ENCODE results near the gene BIRC2.
"Not testable (repeated sequence)": the region's sequence is repeated elsewhere in the genome, so short reads cannot be mapped to it uniquely, and the experiment has no call there.

The BIRC2 gene

GRCh38 chr11:102323542-102324251 is 23.3 kb upstream of the BIRC2 start:
- peak; percentile 82 for DNase-seq (ENCODE audit: low read depth)

GRCh38 chr11:102325088-102325487 is 21.9 kb upstream of the BIRC2 start:
- DNase-seq (ENCODE audit: low read depth): no peak

GRCh38 chr11:102328748-102329147 is 18.3 kb upstream of the BIRC2 start:
- no peak for DNase-seq (ENCODE audit: low read depth)

DNA sequence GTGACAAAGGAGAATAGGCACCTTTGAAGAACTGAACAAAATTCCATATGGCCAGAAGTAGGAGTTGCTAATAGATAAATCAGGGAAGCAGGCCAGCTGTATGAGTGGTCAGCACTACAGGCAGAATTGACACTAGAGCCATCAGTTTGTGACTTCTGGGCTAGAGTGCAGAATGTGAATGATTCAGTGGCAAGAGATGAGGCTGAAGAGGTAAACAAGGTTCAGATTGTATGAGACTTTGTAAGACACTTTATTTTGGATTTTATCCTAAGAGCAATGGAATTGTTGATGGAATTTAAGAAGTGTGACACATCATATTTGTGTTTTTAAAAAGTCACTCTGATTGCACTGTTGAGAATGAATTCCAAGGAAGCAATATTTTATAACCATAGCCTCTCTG is 16.8 kb upstream of the BIRC2 start:
- no peak for DNase-seq (ENCODE audit: low read depth)

GRCh38 chr11:102331341-102331740 is 15.7 kb upstream of the BIRC2 start:
- DNase-seq (ENCODE audit: low read depth): no peak

GRCh38 chr11:102332611-102332994 is 14.4 kb upstream of the BIRC2 start:
- DNase-seq (ENCODE audit: low read depth): no peak

GRCh38 chr11:102338479-102339010 is 8.5 kb upstream of the BIRC2 start:
- DNase-seq (ENCODE audit: low read depth): no peak

- not testable (repeated sequence) for DNase-seq (ENCODE audit: low read depth)
Measured at GRCh38 chr11:102341311-102341710, 5.7 kb upstream of the BIRC2 start.

GRCh38 chr11:102341844-102342318 is 5.1 kb upstream of the BIRC2 start:
- DNase-seq (ENCODE audit: low read depth): peak; percentile 90

DNA sequence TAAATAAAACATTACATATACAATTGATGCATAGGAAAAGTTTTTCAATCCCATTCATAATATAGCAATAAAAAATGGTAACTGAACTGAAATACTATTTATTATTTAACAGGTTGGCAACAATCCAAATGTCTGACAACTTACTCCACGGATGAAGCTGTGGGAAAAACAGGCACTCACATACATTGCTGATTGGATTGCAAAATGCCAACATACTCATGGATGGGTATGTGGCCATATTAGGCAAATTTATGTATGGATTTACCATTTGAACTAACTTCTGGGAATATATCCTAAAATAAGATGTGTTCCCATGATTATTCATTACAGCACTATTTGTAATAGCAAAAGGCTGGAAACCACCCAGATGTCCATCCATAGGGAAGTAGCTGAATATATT is 3.2 kb upstream of the BIRC2 start:
- peak; percentile 55 for DNase-seq (ENCODE audit: low read depth)

DNA sequence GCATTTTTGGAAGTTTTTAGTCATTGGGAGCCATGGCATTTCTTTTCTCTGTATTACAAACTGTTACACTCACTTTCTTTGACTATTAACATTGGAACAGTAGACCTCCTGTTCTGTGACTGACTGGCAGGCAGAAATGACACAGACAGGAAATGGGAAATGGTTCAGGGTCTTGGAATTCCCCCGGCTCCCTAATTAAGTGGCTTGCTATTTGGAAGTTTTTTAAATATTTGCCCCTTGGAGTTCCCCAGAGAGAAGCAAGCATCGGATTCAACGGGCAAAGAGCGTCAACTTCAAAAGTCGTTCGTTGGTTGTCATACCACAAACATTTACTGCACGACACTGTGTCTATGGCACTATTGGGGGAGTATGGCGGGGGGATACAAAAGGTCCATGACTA is 1.1 kb upstream of the BIRC2 start:
- DNase-seq (ENCODE audit: low read depth): peak; percentile 93

GRCh38 chr11:102346456-102346747 is 612 bp upstream of the BIRC2 start:
- DNase-seq (ENCODE audit: low read depth): no peak

- peak; percentile 53 for DNase-seq (ENCODE audit: low read depth)
Measured at GRCh38 chr11:102347462-102348370, 702 bp downstream of the BIRC2 start.

GRCh38 chr11:102357116-102357515 is 10.1 kb downstream of the BIRC2 start:
- no peak for DNase-seq (ENCODE audit: low read depth)

DNA sequence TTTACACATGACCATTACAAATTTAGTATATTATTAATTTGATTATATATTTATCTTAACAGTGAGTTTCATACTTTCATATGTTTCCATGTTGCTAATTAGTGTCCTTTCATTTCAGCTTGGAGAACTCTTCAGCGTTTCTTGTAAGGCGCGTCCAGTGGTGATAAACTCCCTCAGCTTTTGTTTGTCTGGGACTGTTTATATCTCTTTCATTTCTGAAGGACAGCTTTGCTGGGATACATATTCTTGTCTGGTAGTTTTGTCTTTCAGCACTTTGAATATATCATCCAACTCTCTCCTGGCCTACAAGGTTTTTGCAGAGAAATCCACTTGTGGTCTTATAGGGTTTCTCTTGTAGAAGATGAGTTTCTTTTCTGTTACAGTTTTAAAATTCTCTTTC is 12.4 kb downstream of the BIRC2 start:
- DNase-seq (ENCODE audit: low read depth): no peak

DNA sequence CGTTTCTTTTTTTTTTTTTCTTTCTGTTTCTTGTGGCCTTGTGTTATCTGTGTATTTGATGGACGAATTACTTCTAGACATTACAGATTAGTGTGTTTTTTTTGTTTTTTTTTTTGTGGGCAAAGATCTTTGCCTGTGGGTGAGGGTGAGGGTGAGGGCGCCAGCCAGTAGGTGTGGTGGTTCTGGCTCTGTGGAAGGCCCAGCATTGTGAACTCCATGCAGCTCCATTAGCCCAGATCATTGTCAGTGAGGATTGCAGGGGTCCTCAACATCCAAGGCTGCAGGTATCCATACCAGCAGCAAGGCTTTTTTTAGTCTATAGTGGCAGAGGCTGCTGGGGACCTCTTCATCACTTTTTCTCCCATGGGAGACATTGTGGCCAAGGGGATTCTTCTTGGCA is 13.7 kb downstream of the BIRC2 start:
- no peak for DNase-seq (ENCODE audit: low read depth)

DNA sequence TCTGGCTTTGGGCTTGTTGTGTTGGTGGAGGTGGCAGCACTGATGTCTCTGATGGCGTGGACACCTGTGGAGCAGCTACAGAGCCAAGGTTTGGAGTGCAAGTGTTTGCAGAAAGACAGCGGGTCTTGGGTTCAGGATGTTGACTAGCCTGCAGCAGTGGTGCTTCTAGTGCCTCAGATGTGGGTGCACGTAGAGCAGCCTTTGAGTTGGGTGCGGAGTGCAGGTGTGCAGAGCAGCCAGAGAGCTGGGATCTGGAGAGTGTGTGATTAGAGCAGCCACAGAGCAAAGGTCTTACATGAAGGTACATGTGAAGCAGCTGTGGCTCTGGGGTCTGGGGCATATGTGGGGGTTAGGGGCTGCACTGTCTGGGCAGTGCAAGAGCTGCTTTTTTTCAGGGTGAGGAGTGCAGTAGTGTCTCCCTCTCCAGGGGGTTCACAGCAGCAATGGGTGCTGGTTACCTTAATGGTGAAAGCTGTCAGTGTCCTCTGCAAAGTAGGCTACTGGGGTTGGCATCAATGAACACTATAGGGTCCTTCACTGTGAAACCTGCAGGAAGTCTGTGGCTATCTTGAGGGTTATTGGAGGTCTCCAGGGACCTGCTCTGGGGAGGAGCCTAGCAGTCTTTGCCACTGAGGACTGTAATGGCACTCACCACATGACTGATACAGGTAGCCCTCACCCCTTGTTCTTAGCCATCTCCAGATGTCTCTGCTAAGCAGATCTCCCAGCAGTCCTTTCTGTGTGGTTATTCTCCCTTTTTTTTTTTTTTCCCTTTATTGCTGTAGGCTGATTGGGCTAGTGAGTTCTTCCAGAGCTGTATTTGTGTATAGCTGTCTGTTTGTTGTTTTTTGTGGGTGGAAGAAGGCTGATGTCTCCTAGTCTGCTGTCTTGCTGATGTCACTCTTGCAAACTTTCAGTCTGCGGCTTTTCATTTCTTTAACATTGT is 14.3 kb downstream of the BIRC2 start:
- DNase-seq (ENCODE audit: low read depth): no peak

DNA sequence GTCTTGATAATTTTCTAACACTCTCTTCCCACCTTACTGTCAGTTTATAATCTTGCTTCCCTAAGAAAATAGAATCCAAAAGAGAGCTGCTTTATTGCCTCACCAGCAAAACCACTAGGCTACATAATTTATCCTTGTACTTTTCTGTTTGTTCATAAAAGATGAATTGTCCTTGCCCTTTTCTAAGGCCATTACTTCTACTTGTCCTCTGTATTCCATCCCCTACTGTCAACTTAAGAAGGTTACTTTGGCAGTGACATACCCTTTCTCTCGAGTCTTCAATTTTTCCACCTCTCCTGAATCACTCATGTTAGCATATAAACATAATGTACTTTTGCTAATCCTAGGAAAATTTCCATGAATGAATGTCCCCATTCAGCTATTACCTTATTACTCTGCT is 18.0 kb downstream of the BIRC2 start:
- no peak for DNase-seq (ENCODE audit: low read depth)

GRCh38 chr11:102367364-102367763 is 20.4 kb downstream of the BIRC2 start:
- peak; percentile 29 for DNase-seq (ENCODE audit: low read depth)

GRCh38 chr11:102368472-102368871 is 21.5 kb downstream of the BIRC2 start:
- DNase-seq (ENCODE audit: low read depth): no peak

GRCh38 chr11:102374633-102375424 is 27.8 kb downstream of the BIRC2 start:
- DNase-seq (ENCODE audit: low read depth): not testable (repeated sequence)
